Measurements from ENCODE around the gene TP63. TPM values are rescaled to one million over a fixed set of nuclear protein-coding genes. Genes with fewer than 3 reads are reported as not detected.

TP63 gene
- total RNA-seq, 1 donor from 2014 or later: 1.1 TPM

- H3K9ac ChIP-seq (ENCODE audit: low read length): no peak overlapping the region
- no peaks in the 10 kb centered on the region for H3K4me1 ChIP-seq (ENCODE audit: insufficient read depth, low read length)
- H3K4me3 ChIP-seq (ENCODE audit: insufficient read depth, low read depth, low read length): no peak overlapping the region
- Mint-ChIP-seq H3K9me3 (ENCODE audit: unreplicated experiment) (peaks cover 6% of the 10 kb centered on the region), H3K4me3 (ENCODE audit: unreplicated experiment) (no peak overlapping the region), H3K27ac (ENCODE audit: unreplicated experiment) (no peak overlapping the region), H3K36me3 (ENCODE audit: low read depth, unreplicated experiment) (no peaks in the 10 kb centered on the region), H3K27me3 (ENCODE audit: low read depth, unreplicated experiment) (no peaks in the 10 kb centered on the region), H3K4me1 (ENCODE audit: low read depth, unreplicated experiment) (no peaks in the 10 kb centered on the region)
- no peaks in the 10 kb centered on the region for H3K36me3 ChIP-seq (ENCODE audit: insufficient read depth, low read length)
- no peak for TF ChIP-seq EZH2 (IDR thresholded peaks at IDR 0.05; ENCODE audit: insufficient read depth, low read length)
- TF ChIP-seq CTCF (IDR thresholded peaks at IDR 0.05; ENCODE audit: insufficient read depth, low read depth, low read length): no peak
- no peaks in the 10 kb centered on the region for H3K27me3 ChIP-seq (ENCODE audit: insufficient read depth, low read length)
- H3K4me2 ChIP-seq (ENCODE audit: low read length): no peak overlapping the region
- no peaks in the 10 kb centered on the region for H4K20me1 ChIP-seq (ENCODE audit: insufficient read depth, low read length)
- H2AFZ ChIP-seq (ENCODE audit: low read depth, low read length): no peak overlapping the region
- H3K27ac ChIP-seq (ENCODE audit: low read depth, low read length): no peak overlapping the region
- no peaks in the 10 kb centered on the region for H3K79me2 ChIP-seq (ENCODE audit: insufficient read depth, low read length)
- H3K9me3 ChIP-seq (ENCODE audit: insufficient read depth, low read depth, low read length): no peaks in the 10 kb centered on the region
- DNase-seq (ENCODE audit: low read depth): no peak
- no peak for FAIRE-seq
Observed at GRCh38 chr3:189863031-189863430, 231.8 kb downstream of the TP63 start.

GRCh38 chr3:189868061-189868460, 236.9 kb downstream of the TP63 start:
- H3K27ac Mint-ChIP-seq (ENCODE audit: unreplicated experiment): no peak overlapping the region
- H3K9me3 Mint-ChIP-seq (ENCODE audit: unreplicated experiment): peaks cover 4% of the 10 kb centered on the region
- peaks cover 2% of the 10 kb centered on the region for H3K27me3 Mint-ChIP-seq (ENCODE audit: low read depth, unreplicated experiment)
- DNase-seq (ENCODE audit: low read depth) (no peak), FAIRE-seq (no peak)
- Histone ChIP-seq H3K9ac (ENCODE audit: low read length) (no peak overlapping the region), H3K36me3 (ENCODE audit: insufficient read depth, low read length) (no peaks in the 10 kb centered on the region), H3K27me3 (ENCODE audit: insufficient read depth, low read length) (no peaks in the 10 kb centered on the region), H2AFZ (ENCODE audit: low read depth, low read length) (no peak overlapping the region), H4K20me1 (ENCODE audit: insufficient read depth, low read length) (no peaks in the 10 kb centered on the region), H3K4me1 (ENCODE audit: insufficient read depth, low read length) (no peaks in the 10 kb centered on the region), H3K4me2 (ENCODE audit: low read length) (no peak overlapping the region), H3K4me3 (ENCODE audit: insufficient read depth, low read depth, low read length) (no peak overlapping the region), H3K9me3 (ENCODE audit: insufficient read depth, low read depth, low read length) (no peaks in the 10 kb centered on the region), H3K27ac (ENCODE audit: low read depth, low read length) (no peak overlapping the region), H3K79me2 (ENCODE audit: insufficient read depth, low read length) (no peaks in the 10 kb centered on the region)
- TF ChIP-seq EZH2 (IDR thresholded peaks at IDR 0.05; ENCODE audit: insufficient read depth, low read length) (no peak), CTCF (IDR thresholded peaks at IDR 0.05; ENCODE audit: insufficient read depth, low read depth, low read length) (no peak)
- no peak overlapping the region for H3K4me3 Mint-ChIP-seq (ENCODE audit: unreplicated experiment)
- H3K4me1 Mint-ChIP-seq (ENCODE audit: low read depth, unreplicated experiment): no peaks in the 10 kb centered on the region
- H3K36me3 Mint-ChIP-seq (ENCODE audit: low read depth, unreplicated experiment): no peaks in the 10 kb centered on the region

- Histone ChIP-seq H3K27ac (ENCODE audit: low read depth, low read length) (no peak overlapping the region), H3K27me3 (ENCODE audit: insufficient read depth, low read length) (no peaks in the 10 kb centered on the region), H2AFZ (ENCODE audit: low read depth, low read length) (no peak overlapping the region), H4K20me1 (ENCODE audit: insufficient read depth, low read length) (no peaks in the 10 kb centered on the region), H3K9me3 (ENCODE audit: insufficient read depth, low read depth, low read length) (no peaks in the 10 kb centered on the region), H3K79me2 (ENCODE audit: insufficient read depth, low read length) (no peaks in the 10 kb centered on the region), H3K9ac (ENCODE audit: low read length) (no peak overlapping the region), H3K4me3 (ENCODE audit: insufficient read depth, low read depth, low read length) (no peak overlapping the region), H3K4me1 (ENCODE audit: insufficient read depth, low read length) (no peaks in the 10 kb centered on the region), H3K4me2 (ENCODE audit: low read length) (no peak overlapping the region), H3K36me3 (ENCODE audit: insufficient read depth, low read length) (no peaks in the 10 kb centered on the region)
- peaks cover 2% of the 10 kb centered on the region for H3K27me3 Mint-ChIP-seq (ENCODE audit: low read depth, unreplicated experiment)
- H3K4me3 Mint-ChIP-seq (ENCODE audit: unreplicated experiment): no peak overlapping the region
- TF ChIP-seq CTCF (IDR thresholded peaks at IDR 0.05; ENCODE audit: insufficient read depth, low read depth, low read length): no peak
- no peak for TF ChIP-seq EZH2 (IDR thresholded peaks at IDR 0.05; ENCODE audit: insufficient read depth, low read length)
- H3K36me3 Mint-ChIP-seq (ENCODE audit: low read depth, unreplicated experiment): no peaks in the 10 kb centered on the region
- no peaks in the 10 kb centered on the region for H3K4me1 Mint-ChIP-seq (ENCODE audit: low read depth, unreplicated experiment)
- H3K9me3 Mint-ChIP-seq (ENCODE audit: unreplicated experiment): peaks cover 2% of the 10 kb centered on the region
- FAIRE-seq (no peak), DNase-seq (ENCODE audit: low read depth) (no peak)
- no peak overlapping the region for H3K27ac Mint-ChIP-seq (ENCODE audit: unreplicated experiment)
Observed at GRCh38 chr3:189869165-189869564, 238.0 kb downstream of the TP63 start.

Measured in astrocyte (in vitro differentiated cells and primary cell).